HCT116 (cell line): ENCODE results near the gene CDKN1C. TPM values are rescaled to one million over a fixed set of nuclear protein-coding genes. Genes with fewer than 3 reads are reported as not detected.

Experiments used
- ATAC-seq: fragments of 200-7000 bp; cut with Tn5 transposase; 2 replicates; pipeline ENCODE4 v1.9.1; 2020; ENCODE audit warnings: mild to moderate bottlenecking, moderate library complexity
- BruUV-seq: library from RNA; stranded (reverse); fragments of 400-500 nt; replicated peaks from 2 replicates; lab custom pipeline; 2021; lab: Mats Ljungman, UMichigan
- CTCF ChIA-PET: fragments of 300-600 bp; sonication (Branson Sonifier 250); formaldehyde crosslinking; loops from one replicate; lab custom pipeline; 2021; ENCODE audit warnings: antibody characterized with exemption; lab: Charles Lee
- POLR2A ChIA-PET: fragments of 300-600, 350-600 bp; sonication (Branson Sonifier 250); formaldehyde crosslinking; loops from one replicate; lab custom pipeline; 2021; ENCODE audit warnings: antibody characterized with exemption; lab: Charles Lee
- RAD21 ChIA-PET, 2 experiments: fragments of 300-600 bp; sonication (Branson Sonifier 250); formaldehyde crosslinking; loops; one replicate each; lab custom pipeline; 2023; ENCODE audit warnings: low total read pairs in 2 of 2; ENCODE audit not compliant: uncharacterized antibody in 2 of 2, unreplicated experiment in 2 of 2, low non-redundant PET in 1 of 2; lab: Charles Lee
- DNase-seq: peaks from one replicate; pipeline ENCODE4 v3.0.0-alpha.2; 2010; ENCODE audit warnings: low read depth, low spot score
- H2AFZ ChIP-seq: fragments of 200-600 bp; shearing (Covaris generic), sonication (generic); 2 replicates; pipeline ENCODE4 v1.6.1; 2017; ENCODE audit warnings: low read depth, mixed run types, mixed read lengths, antibody characterized with exemption, low read length; ENCODE audit not compliant: poor library complexity, severe bottlenecking
- H3K27ac ChIP-seq: 2 replicates; pipeline ENCODE4 v1.5.1; 2012; ENCODE audit warnings: low read depth, low read length
- H3K27me3 ChIP-seq: fragments of 200-600 bp; sonication (generic); 2 replicates; pipeline ENCODE4 v1.6.1; 2016; ENCODE audit warnings: mixed run types, low read length, mixed read lengths; ENCODE audit not compliant: insufficient read depth
- H3K36me3 ChIP-seq, 2 experiments: fragments of 200-500 bp in 1 of 2; fragments of 200-600 bp in 1 of 2; sonication (Bioruptor generic) in 1 of 2; sonication (generic) in 1 of 2; 2 replicates each; pipeline versions ENCODE4 v1.5.1 to v1.6.1; 2014 to 2016; ENCODE audit warnings: low read length in 2 of 2, inconsistent platforms in 1 of 2, mixed read lengths in 1 of 2, mixed run types in 1 of 2; ENCODE audit not compliant: insufficient read depth in 2 of 2, control insufficient read depth in 1 of 2
- H3K4me1 ChIP-seq, 2 experiments: fragments of 200-600 bp in 1 of 2; sonication (generic) in 1 of 2; 2 replicates each; pipeline versions ENCODE4 v1.5.1 to v1.6.1; 2012 to 2017; ENCODE audit warnings: low read length in 2 of 2, inconsistent platforms in 1 of 2, mild to moderate bottlenecking in 1 of 2, mixed read lengths in 1 of 2, mixed run types in 1 of 2, moderate library complexity in 1 of 2; ENCODE audit not compliant: insufficient read depth in 2 of 2, control insufficient read depth in 1 of 2
- H3K4me2 ChIP-seq: fragments of 200-600 bp; sonication (generic); 2 replicates; pipeline ENCODE4 v1.6.1; 2017; ENCODE audit warnings: mixed run types, low read length, mixed read lengths
- H3K4me3 ChIP-seq, 2 experiments: fragments of 200-600 bp in 1 of 2; sonication (generic) in 1 of 2; replicated peaks in 1 of 2; 2 replicates each; pipeline ENCODE4 v1.5.1; 2011 to 2016; ENCODE audit warnings: low read length in 2 of 2, control low read depth in 1 of 2, low read depth in 1 of 2, mild to moderate bottlenecking in 1 of 2, mixed read lengths in 1 of 2, mixed run types in 1 of 2
- H3K79me2 ChIP-seq: fragments of 200-600 bp; sonication (generic); 2 replicates; pipeline ENCODE4 v1.6.1; 2017; ENCODE audit warnings: mild to moderate bottlenecking, mixed run types, low read length, moderate library complexity, mixed read lengths; ENCODE audit not compliant: insufficient read depth
- H3K9ac ChIP-seq: fragments of 200-600 bp; sonication (generic); 2 replicates; pipeline ENCODE4 v1.6.1; 2016; ENCODE audit warnings: low read length, mixed read lengths
- H3K9me2 ChIP-seq: fragments of 200-600 bp; sonication (generic), shearing (Covaris generic); 2 replicates; pipeline ENCODE4 v1.6.1; 2017; ENCODE audit warnings: mixed run types, mild to moderate bottlenecking, moderate library complexity; ENCODE audit not compliant: insufficient read depth
- H3K9me3 ChIP-seq, 2 experiments: fragments of 200-500 bp in 1 of 2; fragments of 200-600 bp in 1 of 2; sonication (Bioruptor generic) in 1 of 2; sonication (generic) in 1 of 2; 2 replicates each; pipeline ENCODE4 v1.6.1; 2014 to 2017; ENCODE audit warnings: low read length in 2 of 2, mixed read lengths in 2 of 2, inconsistent platforms in 1 of 2, low read depth in 1 of 2, mild to moderate bottlenecking in 1 of 2, mixed run types in 1 of 2, moderate library complexity in 1 of 2; ENCODE audit not compliant: control insufficient read depth in 1 of 2, insufficient read depth in 1 of 2
- H4K20me1 ChIP-seq: fragments of 200-600 bp; sonication (generic), shearing (Covaris generic); 2 replicates; pipeline ENCODE4 v1.6.1; 2017; ENCODE audit warnings: mixed run types, mild to moderate bottlenecking, moderate library complexity; ENCODE audit not compliant: insufficient read depth
- CBX3 ChIP-seq: IDR thresholded peaks from 2 replicates; pipeline ENCODE4 v1.6.1; 2012; ENCODE audit warnings: low read depth
- CEBPB ChIP-seq: IDR thresholded peaks from 2 replicates; pipeline ENCODE4 v1.6.1; 2012; ENCODE audit warnings: low read depth
- EGR1 ChIP-seq: IDR thresholded peaks from 2 replicates; pipeline ENCODE4 v1.6.1; 2012; ENCODE audit warnings: low read depth
- ELF1 ChIP-seq: IDR thresholded peaks from 2 replicates; pipeline ENCODE4 v1.6.1; 2012; ENCODE audit warnings: low read depth, borderline replicate concordance
- EZH2 ChIP-seq: fragments of 200-600 bp; sonication (generic); IDR thresholded peaks from 2 replicates; pipeline ENCODE4 v1.6.1; 2017; ENCODE audit warnings: antibody characterized with exemption, mixed run types
- FOSL1 ChIP-seq: IDR thresholded peaks from 2 replicates; pipeline ENCODE4 v1.6.1; 2012; ENCODE audit warnings: low read depth
- JUND ChIP-seq: IDR thresholded peaks from 2 replicates; pipeline ENCODE4 v1.6.1; 2012
- RAD21 ChIP-seq: IDR thresholded peaks from 2 replicates; pipeline ENCODE4 v1.6.1; 2012; ENCODE audit warnings: low read depth, mild to moderate bottlenecking
- SP1 ChIP-seq: IDR thresholded peaks from 2 replicates; pipeline ENCODE4 v1.6.1; 2012; ENCODE audit warnings: low read depth
- SRF ChIP-seq: IDR thresholded peaks from 2 replicates; pipeline ENCODE4 v1.6.1; 2012; ENCODE audit warnings: low read depth
- YY1 ChIP-seq: IDR thresholded peaks from 2 replicates; pipeline ENCODE4 v1.6.1; 2011; ENCODE audit warnings: low read length, low read depth, moderate library complexity, mild to moderate bottlenecking; ENCODE audit not compliant: insufficient replicate concordance; ENCODE audit errors: extremely low read depth
- ZNF274 ChIP-seq: fragments of 200-500 bp; sonication (Bioruptor generic); IDR thresholded peaks from 2 replicates; pipeline ENCODE4 v1.6.1; 2014; ENCODE audit warnings: mild to moderate bottlenecking, low read depth, low read length, inconsistent platforms
- intact Hi-C: fragments of 100-400 bp; cut with micrococcal nuclease; formaldehyde crosslinking; loops from 2 replicates; pipeline ENCODE4 v1.10.0; 2022
- total RNA-seq: library from RNA; stranded (reverse); gene quantifications from one replicate; pipeline ENCODE4 v1.2.1, GENCODE V29; 2021; ENCODE audit not compliant: unreplicated experiment
- TF ChIP-seq, protein P1 (sequence below): IDR thresholded peaks from 2 replicates; pipeline ENCODE4 v1.6.1; 2011; ENCODE audit warnings: mild to moderate bottlenecking, low read length, moderate library complexity; ENCODE audit not compliant: insufficient replicate concordance; ENCODE audit errors: extremely low read depth

Gene CDKN1C
- total RNA-seq, 1 experiment from 2014 or later, result 24.0 TPM

DNA sequence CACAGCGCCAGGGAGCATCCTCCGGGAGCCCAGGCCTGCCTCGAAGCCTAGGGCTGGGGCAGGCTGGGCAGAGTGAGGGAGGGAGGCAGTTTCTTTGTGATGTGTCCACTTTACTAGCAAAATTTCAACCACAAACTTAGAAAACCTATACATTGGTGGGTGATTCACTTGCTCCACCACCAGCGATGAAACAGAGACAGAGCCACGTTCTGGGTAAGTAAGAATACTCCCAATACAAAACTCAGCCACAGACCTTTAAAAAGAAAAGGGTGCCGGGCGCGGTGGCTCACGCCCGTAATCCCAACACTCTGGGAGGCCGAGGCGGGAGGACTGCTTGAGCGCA, 22.3 kb downstream of the CDKN1C start:
- Histone ChIP-seq H3K9me3 (no peaks in the 10 kb centered on the region), H3K4me3 (no peak overlapping the region), H2AFZ (no peak overlapping the region), H3K4me2 (no peak overlapping the region), H3K36me3 (no peaks in the 10 kb centered on the region), H3K27me3 (no peaks in the 10 kb centered on the region), H3K27ac (no peak overlapping the region), H3K4me1 (peaks cover 7 to 17% of the 10 kb centered on the region in 2 experiments; a peak in 3 of 4 replicates), H3K79me2 (no peaks in the 10 kb centered on the region), H4K20me1 (no peaks in the 10 kb centered on the region), H3K9me2 (no peaks in the 10 kb centered on the region), H3K9ac (no peak overlapping the region)
- intact Hi-C loops, result no loop called here
- ATAC-seq, result no peak
- BruUV-seq, result no TSS peak
- ChIA-PET CTCF (no interaction called here), RAD21 (no interaction called here), POLR2A (no interaction called here)
- no peak for TF ChIP-seq ZNF274
- TF ChIP-seq, protein P1, sequence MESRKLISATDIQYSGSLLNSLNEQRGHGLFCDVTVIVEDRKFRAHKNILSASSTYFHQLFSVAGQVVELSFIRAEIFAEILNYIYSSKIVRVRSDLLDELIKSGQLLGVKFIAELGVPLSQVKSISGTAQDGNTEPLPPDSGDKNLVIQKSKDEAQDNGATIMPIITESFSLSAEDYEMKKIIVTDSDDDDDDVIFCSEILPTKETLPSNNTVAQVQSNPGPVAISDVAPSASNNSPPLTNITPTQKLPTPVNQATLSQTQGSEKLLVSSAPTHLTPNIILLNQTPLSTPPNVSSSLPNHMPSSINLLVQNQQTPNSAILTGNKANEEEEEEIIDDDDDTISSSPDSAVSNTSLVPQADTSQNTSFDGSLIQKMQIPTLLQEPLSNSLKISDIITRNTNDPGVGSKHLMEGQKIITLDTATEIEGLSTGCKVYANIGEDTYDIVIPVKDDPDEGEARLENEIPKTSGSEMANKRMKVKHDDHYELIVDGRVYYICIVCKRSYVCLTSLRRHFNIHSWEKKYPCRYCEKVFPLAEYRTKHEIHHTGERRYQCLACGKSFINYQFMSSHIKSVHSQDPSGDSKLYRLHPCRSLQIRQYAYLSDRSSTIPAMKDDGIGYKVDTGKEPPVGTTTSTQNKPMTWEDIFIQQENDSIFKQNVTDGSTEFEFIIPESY, result no peak
- TF ChIP-seq YY1, result no peak
- TF ChIP-seq ELF1, result no peak
- TF ChIP-seq FOSL1, result no peak
- no peak for DNase-seq

DNA sequence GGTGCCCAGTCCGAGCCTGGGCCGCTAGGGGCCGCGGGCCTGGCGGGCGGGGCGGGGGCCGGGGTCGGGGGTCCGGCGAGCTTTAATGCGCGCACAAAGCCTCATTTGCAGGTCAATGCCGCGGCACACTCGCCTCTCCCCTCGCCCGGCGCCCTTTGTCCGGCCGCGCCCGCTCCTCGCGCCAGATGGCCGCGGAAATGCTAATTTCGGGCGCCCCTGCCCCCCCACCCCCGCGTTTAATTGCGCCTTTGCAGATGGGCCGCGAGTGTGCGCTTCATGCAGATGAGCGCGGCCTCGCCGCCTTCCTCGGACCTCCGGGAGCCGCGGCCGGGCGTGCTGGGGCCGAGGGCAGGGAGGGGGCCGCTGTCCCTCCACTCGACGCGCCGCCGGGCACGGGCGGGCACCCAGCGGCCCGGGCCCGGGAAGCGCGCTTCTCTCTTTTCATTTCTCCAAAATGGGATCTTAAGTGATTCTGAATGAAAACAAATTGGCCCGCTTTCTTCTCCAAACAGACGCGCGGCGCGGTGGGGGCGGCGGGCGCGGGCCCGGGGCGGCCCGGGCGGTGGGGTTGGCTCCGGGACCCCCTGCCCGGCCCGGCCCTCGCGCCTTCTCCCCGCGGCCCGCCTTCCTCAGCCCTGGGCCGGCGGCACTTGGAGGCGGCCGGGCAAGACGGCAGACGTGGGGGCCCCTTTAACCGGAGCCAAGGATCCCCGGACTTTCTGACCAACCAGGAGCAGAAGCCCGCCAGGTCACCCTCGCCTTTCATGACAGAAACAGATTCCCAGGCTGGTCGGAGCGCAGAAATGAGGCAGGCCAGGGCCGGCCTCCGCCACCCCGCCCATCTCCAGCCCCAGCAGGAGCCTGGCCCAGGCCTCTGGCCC, 22.9 kb downstream of the CDKN1C start:
- ATAC-seq, result no peak
- Histone ChIP-seq H3K79me2 (no peaks in the 10 kb centered on the region), H3K27ac (no peak overlapping the region), H3K9ac (no peak overlapping the region), H3K27me3 (no peaks in the 10 kb centered on the region), H3K36me3 (no peaks in the 10 kb centered on the region)
- ChIA-PET RAD21 (no interaction called here), POLR2A (no interaction called here), CTCF (no interaction called here)
- no TSS peak for BruUV-seq
- TF ChIP-seq EGR1 (no peak), SRF (no peak), SP1 (no peak), RAD21 (no peak), CBX3 (no peak), ZNF274 (no peak), CEBPB (no peak), JUND (no peak), EZH2 (no peak)
- TF ChIP-seq, protein P1, result no peak
- TF ChIP-seq, all 23 proteins: peak for 0
- Histone ChIP-seq H3K9me2 (no peaks in the 10 kb centered on the region), H3K4me2 (no peak overlapping the region), H4K20me1 (no peaks in the 10 kb centered on the region), H2AFZ (no peak overlapping the region), H3K4me3 (no peak overlapping the region), H3K9me3 (no peaks in the 10 kb centered on the region), H3K4me1 (peaks cover 7 to 17% of the 10 kb centered on the region in 2 experiments; a peak in 3 of 4 replicates)
- intact Hi-C loops, result no loop called here
- DNase-seq, result no peak
